IPS DF 6.9 (cell line): ENCODE measurements around the gene GRM7.

Experiments used
- DNase-seq: peaks from one replicate; pipeline ENCODE4 v3.0.0-alpha.2; 2013; ENCODE audit warnings: low read depth, low spot score
- H3K27ac ChIP-seq: one replicate; pipeline ENCODE4 v1.5.1; 2013; ENCODE audit warnings: low read length, control low read depth
- H3K27me3 ChIP-seq: 2 replicates; pipeline ENCODE4 v1.6.1; 2013; ENCODE audit warnings: mild to moderate bottlenecking, low read length; ENCODE audit not compliant: control insufficient read depth, insufficient read depth
- H3K36me3 ChIP-seq: 2 replicates; pipeline ENCODE4 v1.6.1; 2013; ENCODE audit warnings: low read length; ENCODE audit not compliant: control insufficient read depth, insufficient read depth
- H3K4me1 ChIP-seq: 2 replicates; pipeline ENCODE4 v1.6.1; 2013; ENCODE audit warnings: low read length; ENCODE audit not compliant: control insufficient read depth, insufficient read depth
- H3K4me3 ChIP-seq: 2 replicates; pipeline ENCODE4 v1.5.1; 2013; ENCODE audit warnings: mild to moderate bottlenecking, low read length
- H3K9me3 ChIP-seq: 2 replicates; pipeline ENCODE4 v1.6.1; 2013; ENCODE audit warnings: low read length, inconsistent platforms; ENCODE audit not compliant: control insufficient read depth, insufficient read depth
- WGBS: extraction: QIAGEN DNeasy Blood & Tissue Kit; methylation state at CpG from one replicate; pipeline ENCODE4 v1.1.7; 2013; ENCODE audit warnings: mixed read lengths, missing lambda C conversion rate; ENCODE audit not compliant: insufficient read length, insufficient coverage; 5-methylcytosine and 5-hydroxymethylcytosine counted together

The GRM7 gene

DNA sequence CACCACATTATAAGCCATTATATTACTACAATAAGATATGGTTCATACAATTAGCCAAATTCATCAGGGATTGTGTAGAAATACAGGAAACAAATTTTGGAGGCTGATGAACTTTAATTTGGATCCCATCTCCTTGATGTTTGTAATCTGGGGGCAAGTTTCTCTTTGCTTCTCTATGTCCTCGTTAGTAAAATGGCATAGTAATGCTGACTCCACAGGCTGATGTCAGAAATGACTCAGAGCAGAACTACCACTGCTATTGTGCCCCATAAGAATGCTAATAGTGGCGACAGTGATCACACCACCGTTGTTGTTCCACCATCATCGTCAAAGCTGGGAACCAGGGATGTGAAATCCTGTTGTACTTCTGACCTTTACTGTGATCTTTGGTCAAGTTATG lies 918.4 kb downstream of the GRM7 start:
- no peaks in the 10 kb centered on the region for H3K36me3 ChIP-seq
- no CpG with 5 or more reads among the region's 4 CpGs for WGBS
- H3K9me3 ChIP-seq = no peaks in the 10 kb centered on the region
- no peak overlapping the region for H3K4me3 ChIP-seq
- no peaks in the 10 kb centered on the region for H3K4me1 ChIP-seq
- no peak overlapping the region for H3K27ac ChIP-seq
- DNase-seq = no peak
- no peaks in the 10 kb centered on the region for H3K27me3 ChIP-seq

DNA sequence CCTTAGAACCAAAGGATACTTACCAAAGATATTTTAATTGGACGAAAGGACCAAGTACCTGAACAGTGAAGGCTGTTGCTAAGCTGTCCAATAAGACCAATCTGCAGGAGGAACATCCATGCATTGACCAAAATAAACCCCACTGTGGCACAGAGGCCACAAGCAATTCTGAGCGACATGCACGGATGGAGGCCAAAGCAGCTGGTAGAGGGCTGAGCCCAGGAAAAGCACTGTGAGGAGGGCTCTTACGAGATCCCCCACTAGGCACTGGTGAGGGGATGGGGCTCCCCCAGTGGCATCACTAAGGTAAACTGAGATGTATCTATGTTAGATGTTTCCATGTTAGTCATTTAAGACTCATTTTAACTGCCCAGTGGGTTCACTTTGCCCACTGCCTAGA lies 920.5 kb downstream of the GRM7 start:
- DNase-seq = no peak
- Histone ChIP-seq H3K36me3 (no peaks in the 10 kb centered on the region), H3K27ac (no peak overlapping the region), H3K9me3 (no peaks in the 10 kb centered on the region), H3K27me3 (no peaks in the 10 kb centered on the region), H3K4me3 (no peak overlapping the region), H3K4me1 (no peaks in the 10 kb centered on the region)
- WGBS = no CpG with 5 or more reads among the region's 4 CpGs

- no peak for DNase-seq
- Histone ChIP-seq H3K4me3 (no peak overlapping the region), H3K27me3 (no peaks in the 10 kb centered on the region), H3K9me3 (no peaks in the 10 kb centered on the region), H3K4me1 (no peaks in the 10 kb centered on the region), H3K27ac (no peak overlapping the region), H3K36me3 (no peaks in the 10 kb centered on the region)
- WGBS = no CpG with 5 or more reads among the region's 5 CpGs
Measured at GRCh38 chr3:7787871-7788828, 927.2 kb downstream of the GRM7 start.

GRCh38 chr3:7788881-7789280 lies 928.0 kb downstream of the GRM7 start:
- Histone ChIP-seq H3K27ac (no peak overlapping the region), H3K27me3 (no peaks in the 10 kb centered on the region), H3K9me3 (no peaks in the 10 kb centered on the region), H3K4me1 (no peaks in the 10 kb centered on the region), H3K4me3 (no peak overlapping the region), H3K36me3 (no peaks in the 10 kb centered on the region)
- WGBS = no CpG with 5 or more reads among the region's 1 CpG
- DNase-seq = no peak

GRCh38 chr3:7789324-7789723 lies 928.4 kb downstream of the GRM7 start:
- Histone ChIP-seq H3K4me1 (no peaks in the 10 kb centered on the region), H3K36me3 (no peaks in the 10 kb centered on the region), H3K27me3 (no peaks in the 10 kb centered on the region), H3K27ac (no peak overlapping the region), H3K9me3 (no peaks in the 10 kb centered on the region), H3K4me3 (no peak overlapping the region)
- no peak for DNase-seq
- WGBS = no CpG with 5 or more reads among the region's 7 CpGs

DNA sequence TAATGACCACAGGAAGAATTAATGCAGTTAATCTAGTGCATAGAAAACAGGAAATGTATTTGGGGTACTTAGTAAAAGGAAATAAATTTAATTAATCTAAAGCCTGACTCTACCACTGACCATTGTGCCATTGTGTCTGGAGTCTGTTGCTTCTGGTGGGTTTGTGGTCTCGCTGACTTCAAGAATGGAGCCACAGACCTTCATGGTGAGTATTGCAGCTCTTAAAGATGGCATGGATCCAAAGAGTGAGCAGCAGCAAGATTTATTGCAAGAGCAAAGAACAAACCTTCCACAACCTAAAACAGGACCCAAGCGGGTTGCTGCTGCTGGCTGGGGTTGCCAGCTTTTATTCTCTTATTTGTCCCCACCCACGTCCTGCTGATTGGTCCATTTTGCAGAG lies 929.2 kb downstream of the GRM7 start:
- Histone ChIP-seq H3K4me3 (no peak overlapping the region), H3K9me3 (no peaks in the 10 kb centered on the region), H3K27me3 (no peaks in the 10 kb centered on the region), H3K27ac (no peak overlapping the region), H3K4me1 (no peaks in the 10 kb centered on the region), H3K36me3 (no peaks in the 10 kb centered on the region)
- DNase-seq = no peak
- WGBS = no CpG with 5 or more reads among the region's 3 CpGs
